ENCODE data around the gene FAM98C.

The FAM98C gene

DNA sequence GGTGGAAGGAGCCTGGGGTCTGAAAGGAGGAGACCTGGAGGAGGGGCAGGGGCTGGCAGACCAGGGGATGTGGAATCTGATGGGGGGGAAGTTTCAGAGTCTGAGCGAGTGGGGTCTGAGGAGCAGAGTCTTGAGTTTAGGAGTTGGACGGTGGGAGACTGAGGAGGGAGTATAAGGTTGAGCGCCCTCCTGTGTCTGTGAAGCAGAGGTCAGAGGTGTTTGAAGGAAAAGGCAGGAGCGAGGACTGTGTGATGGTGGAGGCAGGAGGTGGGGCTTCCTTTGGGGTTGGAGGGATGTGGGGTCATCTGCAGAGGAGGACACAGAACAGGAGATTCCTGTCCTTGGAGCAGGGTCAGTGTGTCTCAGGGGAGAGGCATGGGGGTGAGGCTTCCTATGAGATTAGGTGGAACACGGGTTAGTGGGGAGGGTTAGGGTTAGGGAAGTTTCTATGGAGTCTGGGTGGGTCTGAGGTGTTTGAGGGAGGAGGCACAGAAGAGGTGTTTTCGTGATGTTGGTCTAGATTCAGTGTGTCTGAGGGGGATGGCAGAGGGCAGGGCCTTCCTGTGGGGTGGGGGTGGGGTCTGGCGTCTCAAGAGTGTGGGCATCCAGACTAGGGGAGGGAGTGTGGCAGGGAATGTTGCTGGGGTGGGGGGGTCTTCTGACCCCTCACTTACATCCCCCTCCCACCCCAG lies 38.9 kb downstream of the FAM98C start:
- no peak overlapping the region for H3K4me3 ChIP-seq
- H3K27ac ChIP-seq, result no peak overlapping the region
- no peak overlapping the region for H3K4me2 ChIP-seq
- no peaks in the 10 kb centered on the region for H3K36me3 ChIP-seq
- no peaks in the 10 kb centered on the region for H3K9me3 ChIP-seq (replicated peaks in 1 of 11)
- no peak overlapping the region for H3K9ac ChIP-seq
- H4K20me1 ChIP-seq, result peaks cover 0 to 6% (median 0%) of the 10 kb centered on the region in 11 experiments; a peak in 1 of 22 replicates
- peaks cover 0 to 6% (median under 1%) of the 10 kb centered on the region in 10 experiments; a peak in 8 of 20 replicates for H3K4me1 ChIP-seq
- TF ChIP-seq Cebpa-rat (IDR thresholded peaks at IDR 0.05), result no peak
- H3K27me3 ChIP-seq, result no peaks in the 10 kb centered on the region

DNA sequence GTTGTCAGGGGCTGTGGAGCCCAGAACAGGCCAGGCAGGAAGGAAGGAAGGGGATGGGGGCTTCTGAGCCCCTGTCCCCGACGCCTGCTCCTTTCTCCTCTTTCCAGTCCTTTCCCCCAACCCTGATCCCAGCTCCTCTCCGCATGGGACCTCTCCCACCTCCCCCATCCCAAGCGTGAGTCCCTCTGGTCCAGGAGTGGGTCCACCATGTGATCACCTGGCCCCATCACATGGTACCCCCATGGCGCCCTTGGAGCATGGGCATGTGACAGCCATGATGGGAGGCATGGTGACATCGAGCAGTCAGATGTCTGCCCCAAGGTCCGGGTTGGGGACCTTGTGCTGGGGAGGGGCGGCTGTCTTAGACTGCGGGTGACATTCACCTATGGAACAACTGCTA lies 39.8 kb downstream of the FAM98C start:
- H4K20me1 ChIP-seq, result peaks cover 0 to 6% (median 0%) of the 10 kb centered on the region in 11 experiments; a peak in 1 of 22 replicates
- H3K4me2 ChIP-seq, result no peak overlapping the region
- no peaks in the 10 kb centered on the region for H3K36me3 ChIP-seq
- H3K4me1 ChIP-seq, result 0 out of 20 replicates have a peak, but pooled peaks cover 0 to 4% (median 0%) of the 10 kb centered on the region in 10 experiments
- H3K9me3 ChIP-seq (replicated peaks in 1 of 11), result no peaks in the 10 kb centered on the region
- H3K9ac ChIP-seq, result no peak overlapping the region
- no peak for TF ChIP-seq Cebpa-rat (IDR thresholded peaks at IDR 0.05)
- H3K4me3 ChIP-seq, result no peak overlapping the region
- H3K27me3 ChIP-seq, result no peaks in the 10 kb centered on the region
- no peak overlapping the region for H3K27ac ChIP-seq

DNA sequence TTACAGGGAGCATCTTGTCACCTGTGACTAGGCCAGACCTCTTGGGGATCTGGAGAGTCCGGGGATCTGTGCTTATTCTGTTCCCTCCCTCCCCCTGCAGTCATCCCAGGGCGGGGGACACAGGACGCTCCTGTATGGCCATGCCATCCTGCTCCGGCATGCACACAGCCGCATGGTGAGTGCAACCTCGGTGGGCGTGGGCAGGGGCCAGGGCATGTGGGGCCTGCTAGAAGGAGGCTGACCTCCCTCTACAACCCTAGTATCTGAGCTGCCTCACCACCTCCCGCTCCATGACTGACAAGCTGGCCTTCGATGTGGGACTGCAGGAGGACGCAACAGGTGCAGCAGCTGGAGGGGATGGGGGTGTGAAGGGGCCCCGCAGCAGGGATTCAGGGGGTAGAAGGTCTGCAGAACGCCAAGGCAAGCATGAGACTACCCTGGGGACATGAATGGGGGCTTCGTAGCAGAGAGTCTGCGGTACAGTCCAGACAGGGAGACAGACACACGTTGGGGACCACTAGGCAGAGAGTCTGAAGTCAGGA lies 40.6 kb downstream of the FAM98C start:
- Histone ChIP-seq H3K4me3 (no peak overlapping the region), H3K27me3 (no peaks in the 10 kb centered on the region), H3K9ac (no peak overlapping the region), H3K4me2 (no peak overlapping the region), H3K27ac (no peak overlapping the region), H3K4me1 (0 out of 20 replicates have a peak, but pooled peaks cover 0 to 4% (median 0%) of the 10 kb centered on the region in 10 experiments), H4K20me1 (peaks cover 0 to 6% (median 0%) of the 10 kb centered on the region in 11 experiments; a peak in 1 of 22 replicates), H3K9me3 (replicated peaks in 1 of 11) (no peaks in the 10 kb centered on the region), H3K36me3 (no peaks in the 10 kb centered on the region)
- TF ChIP-seq Cebpa-rat (IDR thresholded peaks at IDR 0.05), result no peak

DNA sequence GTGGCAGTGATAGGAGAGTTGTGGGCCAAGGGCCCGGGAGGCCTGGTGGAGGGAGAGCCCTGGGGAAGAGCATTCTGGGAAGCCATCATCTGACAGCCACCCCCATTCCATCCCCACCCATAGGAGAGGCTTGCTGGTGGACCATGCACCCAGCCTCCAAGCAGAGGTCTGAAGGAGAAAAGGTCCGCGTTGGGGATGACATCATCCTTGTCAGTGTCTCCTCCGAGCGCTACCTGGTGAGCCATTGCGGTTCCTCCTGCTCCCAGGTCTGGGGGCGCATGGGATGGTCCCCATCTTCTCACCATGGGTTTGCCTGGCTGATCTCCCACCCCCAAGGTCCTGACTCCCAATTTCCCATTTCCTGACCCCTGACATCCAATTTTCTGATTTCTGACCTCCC lies 41.1 kb downstream of the FAM98C start:
- no peak overlapping the region for H3K9ac ChIP-seq
- no peaks in the 10 kb centered on the region for H3K27me3 ChIP-seq
- peaks cover 0 to 6% (median 0%) of the 10 kb centered on the region in 11 experiments; a peak in 1 of 22 replicates for H4K20me1 ChIP-seq
- no peaks in the 10 kb centered on the region for H3K9me3 ChIP-seq (replicated peaks in 1 of 11)
- no peak overlapping the region for H3K4me3 ChIP-seq
- H3K36me3 ChIP-seq, result no peaks in the 10 kb centered on the region
- no peak overlapping the region for H3K4me2 ChIP-seq
- H3K27ac ChIP-seq, result no peak overlapping the region
- TF ChIP-seq Cebpa-rat (IDR thresholded peaks at IDR 0.05), result no peak
- H3K4me1 ChIP-seq, result 0 out of 20 replicates have a peak, but pooled peaks cover 0 to 4% (median 0%) of the 10 kb centered on the region in 10 experiments

GRCh38 chr19:38445362-38445761 lies 42.5 kb downstream of the FAM98C start:
- Histone ChIP-seq H4K20me1 (peaks cover 0 to 6% (median 0%) of the 10 kb centered on the region in 11 experiments; a peak in 1 of 22 replicates), H3K27ac (no peak overlapping the region), H3K4me1 (0 out of 20 replicates have a peak, but pooled peaks cover 0 to 4% (median 0%) of the 10 kb centered on the region in 10 experiments), H3K4me2 (no peak overlapping the region), H3K9ac (no peak overlapping the region), H3K36me3 (no peaks in the 10 kb centered on the region; a peak in 2 of 22 replicates), H3K27me3 (no peaks in the 10 kb centered on the region), H3K9me3 (replicated peaks in 1 of 11) (peaks cover 0 to 4% (median 0%) of the 10 kb centered on the region in 11 experiments; a peak in 1 of 22 replicates), H3K4me3 (no peak overlapping the region)
- no peak for TF ChIP-seq Cebpa-rat (IDR thresholded peaks at IDR 0.05)

- Histone ChIP-seq H3K36me3 (no peaks in the 10 kb centered on the region; a peak in 2 of 22 replicates), H3K4me1 (no peaks in the 10 kb centered on the region), H3K27me3 (no peaks in the 10 kb centered on the region), H3K4me2 (no peak overlapping the region), H3K9ac (no peak overlapping the region), H3K27ac (no peak overlapping the region), H4K20me1 (peaks cover 0 to 6% (median 0%) of the 10 kb centered on the region in 11 experiments; a peak in 1 of 22 replicates), H3K9me3 (replicated peaks in 1 of 11) (peaks cover 0 to 6% (median 0%) of the 10 kb centered on the region in 11 experiments; a peak in 1 of 22 replicates), H3K4me3 (no peak overlapping the region)
- no peak for TF ChIP-seq Cebpa-rat (IDR thresholded peaks at IDR 0.05)
Measured at GRCh38 chr19:38448225-38448624, 45.3 kb downstream of the FAM98C start.

DNA sequence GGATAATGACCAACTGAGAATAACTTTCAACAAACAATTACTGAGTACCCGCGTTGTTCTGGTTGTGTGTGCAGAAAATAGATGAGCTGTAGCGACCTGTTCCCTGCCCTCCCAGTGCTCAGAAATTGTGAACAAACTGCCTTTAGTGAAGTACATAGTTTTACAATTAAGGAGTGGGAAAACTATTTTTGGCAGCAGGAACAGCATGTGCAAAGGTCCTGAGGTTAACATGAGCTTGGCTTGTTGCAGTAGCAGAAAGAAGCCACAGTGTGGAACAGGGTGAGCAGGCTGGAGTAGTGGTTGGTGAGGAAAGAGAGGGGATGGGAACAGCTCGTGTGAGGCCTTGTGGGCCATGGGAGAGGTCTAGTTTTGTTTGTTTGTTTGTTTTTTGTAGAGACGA lies 46.6 kb downstream of the FAM98C start:
- no peak overlapping the region for H3K4me2 ChIP-seq
- no peaks in the 10 kb centered on the region for H3K27me3 ChIP-seq
- H3K9me3 ChIP-seq (replicated peaks in 1 of 11), result peaks cover 0 to 6% (median 0%) of the 10 kb centered on the region in 11 experiments; a peak in 1 of 22 replicates
- TF ChIP-seq Cebpa-rat (IDR thresholded peaks at IDR 0.05), result no peak
- H3K4me3 ChIP-seq, result no peak overlapping the region
- no peaks in the 10 kb centered on the region; a peak in 2 of 22 replicates for H3K36me3 ChIP-seq
- H3K4me1 ChIP-seq, result no peaks in the 10 kb centered on the region
- no peak overlapping the region for H3K9ac ChIP-seq
- no peak overlapping the region for H3K27ac ChIP-seq
- H4K20me1 ChIP-seq, result no peaks in the 10 kb centered on the region

DNA sequence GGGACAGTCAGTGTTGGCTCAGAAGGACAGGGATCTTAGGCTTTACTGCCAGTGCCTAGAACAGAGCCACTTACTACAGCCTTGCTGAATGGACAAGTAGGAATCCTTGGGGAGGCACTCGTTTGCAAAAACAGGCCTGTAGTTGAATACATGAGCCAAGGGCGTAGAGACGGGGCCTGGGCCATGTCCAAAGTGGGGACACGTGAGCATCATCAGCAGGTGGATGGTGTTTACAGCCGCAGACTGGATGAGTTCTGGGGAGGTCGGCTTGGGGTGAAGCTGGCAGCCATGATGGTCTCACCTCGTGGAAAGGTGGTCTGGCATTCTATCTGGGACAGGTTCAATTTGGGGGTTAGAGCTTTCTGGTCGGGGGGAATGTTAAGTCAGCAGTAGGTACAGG lies 48.1 kb downstream of the FAM98C start:
- no peak overlapping the region for H3K4me3 ChIP-seq
- H3K27me3 ChIP-seq, result no peaks in the 10 kb centered on the region
- no peaks in the 10 kb centered on the region; a peak in 1 of 22 replicates for H4K20me1 ChIP-seq
- no peaks in the 10 kb centered on the region for H3K4me1 ChIP-seq
- TF ChIP-seq Cebpa-rat (IDR thresholded peaks at IDR 0.05), result no peak
- H3K36me3 ChIP-seq, result peaks cover 0 to 7% (median 0%) of the 10 kb centered on the region in 11 experiments; a peak in 2 of 22 replicates
- H3K9me3 ChIP-seq (replicated peaks in 1 of 11), result peaks cover 0 to 6% (median 0%) of the 10 kb centered on the region in 11 experiments; a peak in 1 of 22 replicates
- no peak overlapping the region for H3K27ac ChIP-seq
- no peak overlapping the region for H3K9ac ChIP-seq
- H3K4me2 ChIP-seq, result no peak overlapping the region

- Histone ChIP-seq H3K27ac (no peak overlapping the region), H4K20me1 (no peaks in the 10 kb centered on the region; a peak in 1 of 22 replicates), H3K4me3 (no peak overlapping the region), H3K9me3 (replicated peaks in 1 of 11) (peaks cover 0 to 6% (median 0%) of the 10 kb centered on the region in 11 experiments; a peak in 1 of 22 replicates), H3K4me1 (no peaks in the 10 kb centered on the region), H3K9ac (no peak overlapping the region), H3K27me3 (no peaks in the 10 kb centered on the region), H3K36me3 (peaks cover 0 to 7% (median 0%) of the 10 kb centered on the region in 11 experiments; a peak in 2 of 22 replicates), H3K4me2 (no peak overlapping the region)
- no peak for TF ChIP-seq Cebpa-rat (IDR thresholded peaks at IDR 0.05)
Measured at GRCh38 chr19:38451629-38452028, 48.7 kb downstream of the FAM98C start.

Measured in BLaER1 treated with 17β-estradiol and CSF1 and Interleukin-3, amounts not matched to agents 10 nM and 100 nM (cell line).